KMS-11 (cell line): Measurements from ENCODE around the gene PSMD13.

ENCODE experiments used
- H2AFZ ChIP-seq: fragments of 200-600 bp; sonication (generic); 2 replicates; pipeline ENCODE4 v1.6.1; 2016; ENCODE audit warnings: antibody characterized with exemption, mixed run types, low read depth
- H3K27ac ChIP-seq: fragments of 200-600 bp; sonication (generic); 2 replicates; pipeline ENCODE4 v1.6.1; 2016; ENCODE audit warnings: mild to moderate bottlenecking, mixed run types
- H3K27me3 ChIP-seq: fragments of 200-600 bp; sonication (generic); 2 replicates; pipeline ENCODE4 v1.6.1; 2017; ENCODE audit warnings: mild to moderate bottlenecking, low read depth, mixed run types, moderate library complexity; ENCODE audit not compliant: insufficient read depth
- H3K36me3 ChIP-seq: fragments of 200-600 bp; sonication (generic); 2 replicates; pipeline ENCODE4 v1.6.1; 2017; ENCODE audit warnings: mild to moderate bottlenecking, mixed run types; ENCODE audit not compliant: insufficient read depth
- H3K4me1 ChIP-seq: fragments of 200-600 bp; sonication (generic); 2 replicates; pipeline ENCODE4 v1.6.1; 2016; ENCODE audit warnings: mild to moderate bottlenecking, low read depth, mixed run types; ENCODE audit not compliant: poor library complexity, severe bottlenecking
- H3K4me2 ChIP-seq: fragments of 200-600 bp; sonication (generic); 2 replicates; pipeline ENCODE4 v1.7.0; 2016; ENCODE audit warnings: mild to moderate bottlenecking, mixed run types
- H3K4me3 ChIP-seq: fragments of 200-600 bp; sonication (generic); IDR thresholded peaks from 2 replicates; pipeline ENCODE4 v1.6.1; 2017; ENCODE audit warnings: low read depth, low read length, mixed read lengths; ENCODE audit not compliant: insufficient read depth
- H3K79me2 ChIP-seq: fragments of 200-600 bp; sonication (generic); 2 replicates; pipeline ENCODE4 v1.6.1; 2016; ENCODE audit warnings: low read depth, mixed run types; ENCODE audit not compliant: insufficient read depth
- H3K9ac ChIP-seq: fragments of 200-600 bp; sonication (generic); 2 replicates; pipeline ENCODE4 v1.6.1; 2016; ENCODE audit warnings: mild to moderate bottlenecking, mixed run types
- H4K20me1 ChIP-seq: fragments of 200-600 bp; sonication (generic); 2 replicates; pipeline ENCODE4 v1.6.1; 2016; ENCODE audit warnings: mild to moderate bottlenecking, mixed run types; ENCODE audit not compliant: insufficient read depth
- TF ChIP-seq, protein P1 (sequence below): fragments of 200-600 bp; sonication (generic); conservative IDR thresholded peaks from 2 replicates; pipeline ENCODE4 v1.6.1; 2017; ENCODE audit warnings: low read depth, mild to moderate bottlenecking, antibody characterized with exemption, low read length, moderate library complexity, mixed read lengths

The PSMD13 gene

DNA sequence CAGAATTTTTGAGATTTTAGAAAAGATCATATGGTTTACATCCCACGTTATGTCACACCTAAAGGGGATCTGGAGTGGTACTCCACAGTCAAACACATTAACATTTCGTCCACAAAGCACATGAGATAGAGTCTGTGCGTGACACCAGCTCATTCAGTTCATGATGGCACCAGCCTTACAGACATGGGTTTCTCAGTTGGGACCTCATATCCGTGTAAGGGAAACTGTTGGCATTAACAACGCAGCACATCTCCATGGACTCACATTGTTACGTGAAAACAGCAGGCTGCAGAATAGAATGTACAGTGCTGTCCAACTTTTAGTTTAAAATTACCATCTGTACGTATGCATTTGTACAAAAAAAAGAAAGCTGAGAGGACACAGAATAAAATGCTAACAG lies 15.2 kb upstream of the PSMD13 start:
- Histone ChIP-seq H3K4me2 (no peak overlapping the region), H3K4me1 (no peaks in the 10 kb centered on the region), H3K79me2 (no peaks in the 10 kb centered on the region), H3K27me3 (no peaks in the 10 kb centered on the region), H3K36me3 (no peaks in the 10 kb centered on the region), H3K9ac (no peak overlapping the region), H3K4me3 (no peak overlapping the region), H4K20me1 (no peaks in the 10 kb centered on the region), H2AFZ (no peak overlapping the region), H3K27ac (no peak overlapping the region)
- TF ChIP-seq, protein P1, sequence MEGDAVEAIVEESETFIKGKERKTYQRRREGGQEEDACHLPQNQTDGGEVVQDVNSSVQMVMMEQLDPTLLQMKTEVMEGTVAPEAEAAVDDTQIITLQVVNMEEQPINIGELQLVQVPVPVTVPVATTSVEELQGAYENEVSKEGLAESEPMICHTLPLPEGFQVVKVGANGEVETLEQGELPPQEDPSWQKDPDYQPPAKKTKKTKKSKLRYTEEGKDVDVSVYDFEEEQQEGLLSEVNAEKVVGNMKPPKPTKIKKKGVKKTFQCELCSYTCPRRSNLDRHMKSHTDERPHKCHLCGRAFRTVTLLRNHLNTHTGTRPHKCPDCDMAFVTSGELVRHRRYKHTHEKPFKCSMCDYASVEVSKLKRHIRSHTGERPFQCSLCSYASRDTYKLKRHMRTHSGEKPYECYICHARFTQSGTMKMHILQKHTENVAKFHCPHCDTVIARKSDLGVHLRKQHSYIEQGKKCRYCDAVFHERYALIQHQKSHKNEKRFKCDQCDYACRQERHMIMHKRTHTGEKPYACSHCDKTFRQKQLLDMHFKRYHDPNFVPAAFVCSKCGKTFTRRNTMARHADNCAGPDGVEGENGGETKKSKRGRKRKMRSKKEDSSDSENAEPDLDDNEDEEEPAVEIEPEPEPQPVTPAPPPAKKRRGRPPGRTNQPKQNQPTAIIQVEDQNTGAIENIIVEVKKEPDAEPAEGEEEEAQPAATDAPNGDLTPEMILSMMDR, result no peak

DNA sequence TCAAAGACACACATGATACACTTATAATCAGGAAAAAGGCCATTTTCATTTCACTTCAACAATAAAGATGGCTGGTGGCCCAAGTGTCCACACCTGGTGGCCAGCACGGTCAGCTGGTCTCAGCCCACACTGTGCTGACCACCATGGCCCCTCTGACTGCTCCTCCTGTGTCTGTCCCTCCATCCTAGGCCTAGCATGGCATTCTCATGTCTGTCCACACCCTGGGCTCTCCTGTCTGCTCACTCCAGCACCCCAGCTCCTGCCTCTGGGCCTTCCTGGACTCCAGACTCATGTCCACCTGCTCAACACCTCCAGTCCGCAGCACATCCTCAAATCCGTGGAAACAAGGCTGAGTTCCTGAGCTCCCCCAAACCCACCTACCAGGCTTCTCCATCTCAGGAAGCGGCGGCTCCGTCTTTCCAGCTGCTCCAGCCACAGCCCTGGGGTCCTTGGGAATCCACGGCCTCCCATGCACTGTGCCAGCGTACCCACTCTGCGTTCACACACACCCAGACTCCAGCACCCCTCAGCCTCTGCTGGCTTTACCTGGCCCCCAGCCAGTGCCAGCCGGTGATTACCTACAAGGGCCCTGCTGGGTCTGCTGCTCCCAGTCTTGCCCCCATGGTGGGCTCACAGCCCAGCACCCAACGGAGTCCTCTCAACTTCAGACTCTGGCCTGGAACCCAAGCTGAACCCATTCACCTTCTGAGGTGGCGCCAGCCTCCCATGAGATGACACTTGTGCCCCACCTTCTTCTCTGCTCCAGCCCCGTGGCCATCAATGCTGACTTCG lies 14.6 kb upstream of the PSMD13 start:
- Histone ChIP-seq H3K4me1 (no peaks in the 10 kb centered on the region), H3K4me2 (no peak overlapping the region), H2AFZ (no peak overlapping the region), H3K79me2 (no peaks in the 10 kb centered on the region), H3K4me3 (no peak overlapping the region), H4K20me1 (no peaks in the 10 kb centered on the region), H3K36me3 (no peaks in the 10 kb centered on the region), H3K27me3 (no peaks in the 10 kb centered on the region), H3K27ac (no peak overlapping the region), H3K9ac (no peak overlapping the region)
- TF ChIP-seq, protein P1, result no peak

DNA sequence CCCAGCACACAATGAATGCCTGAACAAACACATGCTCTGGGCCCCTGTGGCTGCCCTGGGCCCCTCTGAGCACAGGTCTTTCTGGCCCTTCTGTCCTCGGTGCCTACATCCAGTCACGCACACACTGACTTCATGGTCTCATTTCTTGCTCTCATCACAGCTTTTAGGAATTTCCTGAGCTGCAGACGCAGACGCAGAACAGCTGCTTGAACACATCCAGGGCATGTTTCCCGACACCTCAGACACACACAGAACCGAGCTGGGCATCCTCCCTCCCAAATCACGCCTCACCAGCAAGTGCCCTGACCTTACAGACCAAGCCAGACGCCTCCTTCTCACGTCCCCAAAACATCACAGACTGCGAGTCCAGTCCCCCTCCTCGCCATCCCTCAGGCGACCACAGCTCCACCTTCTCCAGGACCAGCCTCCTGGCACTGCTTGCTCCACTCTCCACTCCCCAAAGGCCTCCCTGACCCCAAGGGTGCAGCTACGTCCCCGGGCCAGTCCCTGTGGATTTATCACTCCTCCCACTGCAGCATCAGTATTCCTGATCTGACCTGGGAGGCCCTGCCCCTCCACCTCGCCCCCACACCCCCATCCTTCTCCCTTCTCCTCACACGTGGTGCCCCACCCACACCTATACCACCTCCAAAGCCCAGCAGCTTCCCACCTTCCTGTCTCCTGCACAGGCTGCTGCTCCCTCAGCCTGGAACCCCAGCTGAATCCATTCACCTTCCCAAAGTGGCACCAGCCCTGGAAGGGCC lies 13.6 kb upstream of the PSMD13 start:
- no peaks in the 10 kb centered on the region for H3K27me3 ChIP-seq
- no peaks in the 10 kb centered on the region for H4K20me1 ChIP-seq
- no peaks in the 10 kb centered on the region for H3K4me1 ChIP-seq
- H3K79me2 ChIP-seq, result no peaks in the 10 kb centered on the region
- no peaks in the 10 kb centered on the region for H3K36me3 ChIP-seq
- TF ChIP-seq, protein P1, result no peak
- H3K27ac ChIP-seq, result no peak overlapping the region
- no peak overlapping the region for H3K9ac ChIP-seq
- no peak overlapping the region for H2AFZ ChIP-seq
- H3K4me3 ChIP-seq, result no peak overlapping the region
- H3K4me2 ChIP-seq, result no peak overlapping the region

DNA sequence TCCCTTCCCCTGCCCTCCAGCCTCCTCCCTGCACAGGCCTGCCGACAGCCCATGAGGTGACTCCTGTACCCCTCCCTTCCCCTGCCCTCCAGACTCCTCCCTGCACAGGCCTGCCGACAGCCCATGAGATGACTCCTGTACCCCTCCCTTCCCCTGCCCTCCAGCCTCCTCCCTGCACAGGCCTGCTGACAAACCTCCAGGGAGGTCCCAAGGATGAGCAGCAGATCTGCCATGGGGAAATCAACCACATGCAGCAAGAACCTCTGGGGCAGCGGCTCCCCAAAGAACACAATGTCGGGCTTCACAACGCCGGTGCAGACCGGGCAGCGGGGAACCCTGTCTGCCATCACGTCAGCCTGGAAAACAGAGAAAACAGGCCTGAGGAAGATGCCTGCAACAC lies 12.9 kb upstream of the PSMD13 start:
- Histone ChIP-seq H3K79me2 (no peaks in the 10 kb centered on the region), H3K27me3 (no peaks in the 10 kb centered on the region), H4K20me1 (no peaks in the 10 kb centered on the region), H3K4me3 (no peak overlapping the region), H3K4me1 (no peaks in the 10 kb centered on the region), H3K9ac (no peak overlapping the region), H3K36me3 (no peaks in the 10 kb centered on the region), H2AFZ (no peak overlapping the region), H3K4me2 (no peak overlapping the region), H3K27ac (no peak overlapping the region)
- TF ChIP-seq, protein P1, result no peak
